SIG-M5 treated with dmso at 0.1 percent for 504 hours (cell line): ENCODE measurements around the gene CHMP2B.
"Not testable (repeated sequence)": the region's sequence is repeated elsewhere in the genome, so short reads cannot be mapped to it uniquely, and the experiment has no call there.

Source experiments
- DNase-seq: peaks from one replicate; lab custom pipeline; 2025; ENCODE audit not compliant: unreplicated experiment; lab: John Stamatoyannopoulos, UW

CHMP2B gene

DNA sequence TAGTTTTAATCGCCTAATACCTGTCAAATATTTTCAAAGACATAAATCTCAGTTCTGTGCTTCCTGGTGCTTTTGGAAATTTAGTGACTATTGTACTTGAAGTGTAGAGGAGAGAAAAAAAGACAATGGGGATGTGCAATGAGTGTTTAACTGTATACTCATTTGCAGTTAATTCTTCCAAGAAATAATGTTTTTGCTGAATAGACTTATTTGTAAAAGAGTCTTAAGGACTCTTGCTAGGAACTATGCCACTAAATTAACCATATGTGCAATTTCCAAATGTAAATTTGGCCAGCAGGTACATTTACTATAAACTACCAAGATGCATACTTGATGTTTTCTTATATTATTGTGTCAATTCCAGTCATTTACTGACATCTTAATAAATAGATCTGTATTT lies 2.0 kb downstream of the CHMP2B start:
- DNase-seq = no peak

DNA sequence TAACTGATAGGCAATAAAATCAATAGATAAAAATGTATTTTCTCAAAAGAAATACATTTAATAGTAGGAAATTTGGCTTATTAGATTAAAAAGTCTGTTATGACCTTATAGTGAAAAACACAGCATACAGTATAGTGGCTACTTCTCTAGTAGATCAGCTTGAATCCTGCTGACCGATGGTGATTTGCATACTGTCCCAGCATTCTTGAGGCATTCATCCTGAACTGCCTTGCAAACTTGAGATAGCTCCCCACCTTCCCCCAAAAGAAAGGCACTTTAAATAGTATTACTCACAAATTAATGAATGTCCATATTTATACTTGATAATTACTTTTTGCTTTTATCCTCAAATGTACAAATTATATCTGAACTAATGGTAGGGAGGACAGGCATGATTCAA lies 6.7 kb downstream of the CHMP2B start:
- DNase-seq = no peak

DNA sequence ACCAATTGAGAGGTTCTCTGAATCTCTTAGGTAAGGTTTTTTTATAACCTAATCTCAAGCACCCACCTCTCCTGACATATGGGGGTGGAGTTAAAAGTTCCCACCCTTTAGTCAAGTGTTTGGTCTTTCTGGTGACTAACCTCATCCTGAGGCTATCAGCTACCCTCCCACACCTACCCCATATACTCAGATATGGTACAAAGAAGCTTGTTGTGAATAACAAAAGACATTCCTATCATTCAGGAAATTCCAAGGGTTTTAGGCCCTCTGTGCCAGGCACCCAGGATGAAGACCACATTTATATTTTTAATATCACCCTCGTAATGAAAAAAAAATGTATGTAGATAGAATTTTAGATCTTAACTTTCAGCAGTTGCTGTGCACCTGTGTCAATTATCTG lies 9.0 kb downstream of the CHMP2B start:
- no peak for DNase-seq

DNA sequence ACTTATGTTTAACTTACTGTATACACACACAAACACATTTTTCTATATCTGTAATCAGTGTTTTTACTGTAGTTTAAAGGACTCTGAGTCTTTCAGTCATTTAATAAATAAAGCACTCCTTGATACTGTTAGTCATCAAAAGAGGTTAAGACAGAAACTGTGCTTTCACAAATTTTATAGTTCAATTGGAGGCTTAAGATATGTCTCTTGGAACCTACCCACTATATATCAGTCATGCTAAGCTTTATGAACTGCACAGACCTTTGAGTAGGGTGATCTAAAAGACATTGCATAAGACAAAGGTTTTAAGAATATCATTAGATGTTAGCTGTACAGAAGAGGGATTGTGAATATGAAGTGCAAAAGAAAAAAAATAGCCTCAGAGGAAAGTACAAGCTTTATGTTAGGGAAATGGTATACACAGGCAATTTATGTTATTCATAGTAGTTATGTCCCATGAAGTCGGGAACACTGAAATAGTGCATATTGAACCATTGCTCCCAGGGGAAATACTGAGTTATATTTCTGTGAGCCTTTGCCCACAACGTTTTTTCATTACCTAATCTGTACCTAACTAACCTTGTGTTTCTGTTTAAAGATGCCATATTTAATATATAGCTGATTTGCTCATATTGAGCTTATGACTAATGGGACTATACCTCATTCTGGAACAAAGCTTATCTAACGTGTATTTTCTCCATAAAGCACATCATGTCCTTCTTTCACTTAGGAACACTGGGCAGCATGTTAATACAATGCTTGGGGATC lies 19.7 kb downstream of the CHMP2B start:
- DNase-seq = no peak

DNA sequence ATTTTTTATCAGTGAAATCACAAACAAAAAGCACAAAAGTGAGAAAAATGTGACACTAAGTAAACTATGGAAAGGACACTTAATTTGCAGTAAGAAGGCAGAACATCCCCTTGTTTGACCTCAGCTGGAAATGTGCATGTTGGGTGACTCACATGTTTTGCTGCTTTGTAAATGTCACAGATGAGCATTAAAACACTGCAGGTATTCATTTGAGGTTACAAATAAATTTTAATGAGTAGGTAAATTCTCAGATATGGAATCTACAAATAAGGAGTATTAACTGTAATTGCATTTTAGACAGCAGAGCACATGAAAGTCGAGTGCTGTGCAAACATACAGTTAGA lies 20.3 kb downstream of the CHMP2B start:
- no peak for DNase-seq

DNA sequence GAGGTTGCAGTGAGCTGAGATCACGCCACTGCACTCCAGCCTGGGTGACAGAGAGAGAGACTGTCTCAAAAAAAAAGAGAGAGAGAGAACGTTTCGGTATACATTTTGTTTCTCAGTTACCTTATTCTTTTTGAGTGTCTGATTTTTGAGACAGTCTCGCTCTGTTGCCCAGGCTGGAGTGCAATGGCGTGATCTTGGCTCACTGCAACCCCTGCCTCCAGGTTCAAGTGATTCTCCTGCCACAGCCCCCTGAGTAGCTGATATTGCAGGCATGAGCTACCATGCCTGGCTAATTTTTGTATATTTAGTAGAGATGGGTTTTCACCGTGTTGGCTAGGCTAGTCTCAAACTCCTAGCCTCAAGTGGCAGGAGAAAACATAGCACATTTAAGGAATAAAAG lies 21.1 kb downstream of the CHMP2B start:
- not testable (repeated sequence) for DNase-seq

DNA sequence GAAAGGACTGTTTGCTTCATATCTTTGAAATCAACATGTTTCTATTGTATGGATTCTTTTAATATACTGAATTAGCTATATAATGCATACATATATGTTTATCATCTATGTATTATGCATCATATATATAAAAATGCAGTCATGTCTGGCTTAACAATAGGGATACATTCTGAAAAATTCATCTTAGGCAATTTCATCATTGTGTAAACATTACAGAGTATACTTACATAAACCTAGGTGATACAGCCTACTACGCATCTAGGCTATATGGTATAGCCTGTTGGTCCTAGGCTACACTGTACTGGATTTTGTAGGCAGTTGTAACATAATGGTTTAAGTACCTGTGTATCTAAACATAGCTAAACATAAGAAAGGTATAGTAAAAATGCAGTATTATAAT lies 21.7 kb downstream of the CHMP2B start:
- DNase-seq = no peak

DNA sequence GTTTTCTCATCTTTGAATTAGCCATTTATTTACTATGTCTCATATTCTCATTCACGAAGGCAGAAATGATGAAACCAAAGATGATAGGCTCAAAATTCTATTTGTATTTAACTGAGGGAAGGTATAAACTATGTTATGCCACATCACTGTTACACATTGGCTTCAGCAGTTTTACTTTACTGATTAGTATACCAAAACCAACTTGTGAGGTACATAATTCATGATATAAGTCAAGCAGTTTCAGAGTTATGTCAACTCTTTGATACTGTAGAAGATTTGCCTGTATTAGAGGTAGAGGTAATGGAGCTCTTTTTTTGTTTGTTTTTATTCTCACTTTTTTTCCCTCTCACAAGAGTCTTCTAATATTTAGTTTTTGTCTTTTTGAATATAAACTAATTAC lies 22.9 kb downstream of the CHMP2B start:
- DNase-seq = no peak

DNA sequence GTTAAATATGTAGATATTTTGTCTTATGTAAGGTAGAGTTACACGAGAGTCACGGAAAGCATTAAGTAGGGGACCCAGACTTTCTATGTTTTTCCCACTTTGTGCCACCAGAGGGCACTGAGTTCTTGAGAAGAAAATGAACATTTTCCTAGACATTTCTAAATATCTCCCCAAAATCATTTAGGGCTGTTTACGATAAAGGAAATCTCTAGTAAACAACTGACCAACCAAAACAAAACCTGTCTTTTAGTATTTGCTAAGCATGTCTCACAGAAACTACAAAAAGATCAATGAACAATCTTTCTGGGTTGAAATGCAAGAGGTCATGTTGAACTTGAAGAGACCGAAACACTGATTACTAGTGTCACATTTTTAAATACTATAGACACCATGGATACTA lies 33.2 kb downstream of the CHMP2B start:
- peak; percentile 29 for DNase-seq

DNA sequence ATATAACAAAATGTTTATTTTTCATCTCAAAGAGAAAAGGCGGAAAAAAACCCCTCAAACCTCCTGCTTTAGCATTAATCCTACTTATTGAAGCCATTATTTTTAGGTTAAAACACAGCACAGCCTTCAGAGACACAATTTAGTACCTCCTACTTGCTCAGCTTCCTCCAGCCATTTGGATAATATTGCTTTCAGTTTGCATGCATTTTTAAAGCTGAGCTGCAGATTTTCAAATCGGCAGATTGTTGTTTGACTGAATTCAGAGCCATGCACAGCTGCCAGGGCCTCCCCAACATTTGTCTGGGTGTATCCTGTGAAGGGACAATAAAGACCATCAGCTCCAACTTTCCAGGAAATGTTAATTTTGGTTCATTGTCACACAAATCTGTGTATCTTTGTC lies 34.8 kb downstream of the CHMP2B start:
- DNase-seq = no peak

DNA sequence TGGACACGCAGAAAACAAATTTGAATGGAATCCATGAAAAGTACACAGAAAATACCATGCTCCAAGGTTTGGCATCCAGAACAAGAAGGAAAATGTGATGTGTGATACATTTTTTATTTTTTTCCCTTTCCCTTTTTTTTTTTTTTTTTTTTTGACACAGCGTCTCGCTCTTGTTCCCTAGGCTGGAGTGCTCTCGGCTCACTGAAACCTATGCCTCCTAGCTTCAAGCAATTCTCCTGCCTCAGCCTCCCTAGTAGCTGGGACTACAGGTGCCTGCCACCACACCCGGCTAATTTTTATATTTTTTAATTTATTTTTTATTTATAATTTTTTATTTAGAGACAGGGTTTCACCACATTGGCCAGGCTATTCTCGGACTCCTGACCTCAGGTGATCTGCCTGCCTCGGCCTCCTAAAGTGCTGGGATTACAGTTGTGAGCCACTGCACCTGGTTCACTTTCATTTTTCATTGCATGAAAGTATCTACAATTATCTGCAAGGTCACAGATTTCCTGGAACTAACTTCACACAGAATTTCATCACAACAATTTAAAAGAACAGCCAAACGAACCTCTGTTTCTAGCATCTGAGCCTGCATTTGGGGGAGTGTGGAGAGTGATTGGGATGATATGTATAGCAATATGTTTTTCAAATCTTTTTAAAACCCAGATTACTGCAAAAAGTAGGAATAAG lies 41.0 kb downstream of the CHMP2B start:
- no peak for DNase-seq

DNA sequence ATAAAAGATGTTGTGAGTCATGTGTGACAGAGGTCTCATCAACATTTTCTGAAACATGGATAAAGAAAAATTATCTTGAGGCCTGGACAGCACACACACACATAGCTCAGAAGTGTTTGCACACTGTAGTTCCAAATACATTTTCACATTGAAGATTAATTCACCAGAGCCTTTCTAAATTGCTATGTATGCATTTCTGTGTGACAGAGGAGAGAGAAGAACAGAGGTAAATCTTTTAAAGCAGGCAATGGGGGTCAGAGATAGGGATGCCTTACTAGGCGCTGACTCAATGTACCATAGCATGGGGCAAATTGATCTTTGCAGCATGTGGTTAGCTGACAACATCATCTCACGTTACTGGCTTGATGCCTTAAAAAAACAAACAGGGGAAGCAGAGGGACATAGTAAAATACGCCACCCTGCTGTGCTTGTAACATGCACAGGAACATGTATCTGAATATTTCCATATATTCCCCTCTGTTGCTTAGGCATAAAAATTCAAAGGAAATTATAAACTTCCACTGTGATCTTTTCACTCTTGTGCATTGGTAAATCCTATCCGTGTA lies 41.6 kb downstream of the CHMP2B start:
- no peak for DNase-seq

DNA sequence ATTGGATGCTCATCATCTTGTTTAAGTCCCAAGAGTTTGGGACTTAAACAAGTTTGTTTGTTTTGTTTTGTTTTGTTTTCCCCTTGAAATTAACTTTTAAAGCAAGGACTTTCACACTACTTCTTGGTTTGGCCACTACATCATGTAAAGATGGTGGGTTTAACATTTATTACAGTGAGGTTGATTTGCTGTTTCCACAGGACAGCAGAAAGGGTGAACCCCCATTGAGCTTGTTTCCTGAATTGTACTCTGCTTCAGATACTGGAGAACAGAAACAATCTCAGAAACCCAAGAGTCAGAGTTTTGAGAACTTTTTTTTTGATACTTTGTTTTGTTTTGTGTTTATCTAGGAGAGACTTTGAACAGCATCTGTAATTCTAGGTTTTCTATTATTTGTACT lies 42.6 kb downstream of the CHMP2B start:
- no peak for DNase-seq

DNA sequence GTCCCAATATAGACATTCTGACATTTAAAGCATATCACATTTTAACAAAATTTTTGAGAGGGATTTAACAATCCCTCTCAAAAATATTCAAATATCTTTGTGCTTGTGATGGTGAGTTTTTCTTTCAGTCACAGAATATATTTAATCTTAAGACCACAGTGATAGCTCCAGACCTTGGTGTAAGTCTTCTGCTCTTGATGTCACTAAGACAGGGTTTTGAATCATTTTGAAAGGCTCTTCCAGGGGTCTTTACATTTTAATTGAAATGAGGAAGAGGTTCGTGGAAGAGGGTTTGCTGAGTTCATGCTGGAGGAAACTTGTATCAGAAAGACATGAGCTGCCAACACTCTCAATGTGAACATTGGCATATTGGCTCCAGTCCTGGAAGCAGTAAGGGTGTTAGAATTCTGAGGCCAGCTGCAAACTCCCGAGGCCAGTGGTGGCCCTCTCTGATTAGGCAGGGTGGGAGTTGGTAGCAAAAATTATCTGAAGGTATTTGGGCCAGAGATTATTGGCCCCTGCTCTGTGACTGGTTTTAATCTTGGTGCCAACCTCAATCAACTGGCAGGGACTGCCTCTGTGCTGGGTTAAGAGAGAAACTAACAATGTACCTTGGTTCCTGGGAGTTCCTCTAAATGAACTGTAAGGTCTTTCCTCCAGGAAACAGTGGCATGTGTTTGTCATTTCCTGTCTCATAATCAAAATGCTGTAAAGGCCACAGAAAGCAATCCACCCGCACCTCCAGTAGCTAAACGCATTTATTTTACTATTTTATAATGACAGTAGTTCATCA lies 44.0 kb downstream of the CHMP2B start:
- no peak for DNase-seq

DNA sequence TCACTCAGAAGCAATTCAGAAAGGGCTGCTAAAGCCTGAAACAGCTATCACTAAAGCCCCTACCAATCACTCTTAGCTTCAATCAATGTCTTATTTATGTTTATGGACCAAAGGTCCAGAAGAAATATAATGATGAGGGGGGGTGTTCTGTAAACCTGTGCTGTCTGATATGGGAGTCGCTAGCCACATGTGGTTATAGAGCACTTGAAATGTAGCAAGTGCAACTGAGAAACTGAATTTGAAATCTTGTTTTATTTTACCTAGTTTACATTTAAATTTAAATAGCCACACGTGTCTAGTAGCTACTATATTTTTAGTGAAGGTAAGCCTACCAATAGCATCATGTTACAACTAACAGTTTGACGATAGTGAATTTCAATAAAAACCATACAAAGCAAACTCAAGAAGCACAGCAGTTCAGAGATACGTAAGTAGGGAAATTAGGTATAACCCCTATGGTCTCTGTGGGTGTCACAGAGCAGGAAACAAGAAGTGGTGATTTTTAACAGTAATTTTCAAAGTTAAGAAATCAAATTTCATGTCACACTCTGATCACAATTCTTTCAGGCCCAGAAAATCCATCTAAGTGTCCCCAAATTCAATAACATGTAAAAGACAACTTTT lies 45.7 kb downstream of the CHMP2B start:
- DNase-seq = no peak

DNA sequence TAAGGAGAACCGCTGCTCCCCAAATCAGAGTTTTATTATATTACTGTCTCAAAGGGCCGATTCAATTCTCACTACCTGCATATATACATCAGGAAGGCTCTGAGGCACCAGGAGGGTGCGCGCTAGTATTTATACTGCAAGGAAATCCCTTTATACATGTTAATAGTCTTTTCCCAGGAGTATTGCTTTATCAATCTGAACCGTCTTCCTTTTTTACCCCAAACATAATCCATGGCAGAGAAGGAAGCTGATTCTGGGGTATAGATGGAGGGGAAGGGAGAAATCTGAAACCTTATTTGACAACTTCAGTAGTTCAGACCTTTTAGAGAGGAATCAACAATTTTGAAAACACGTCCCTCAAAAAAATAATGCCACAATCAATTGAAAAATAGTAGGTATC lies 49.4 kb downstream of the CHMP2B start, which contains the start of gene POU1F1:
Gene POU1F1, minus strand, starts transcription at position 101 of the 400 bp plus-strand sequence. CDS start 122 bp downstream, outside the sequence.
- no peak for DNase-seq

DNA sequence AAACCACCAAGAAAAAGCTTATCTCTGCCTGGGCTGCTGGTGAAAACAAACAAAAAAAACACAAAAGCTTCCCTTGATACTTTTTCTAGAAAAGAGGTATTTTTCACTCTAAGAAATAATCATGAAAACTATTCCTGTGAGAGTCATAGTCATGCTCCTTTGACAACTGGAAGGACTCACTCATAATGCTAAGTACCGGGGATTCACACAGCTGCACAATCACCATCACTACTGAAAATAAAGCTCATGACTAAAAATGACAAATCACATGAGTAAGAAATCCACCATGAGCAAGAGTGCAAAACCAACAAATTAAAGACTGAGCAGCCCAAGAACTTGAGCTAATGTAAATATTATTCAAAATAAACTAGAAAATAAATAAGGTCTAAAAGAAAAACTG lies 59.9 kb downstream of the CHMP2B start:
- DNase-seq = no peak

DNA sequence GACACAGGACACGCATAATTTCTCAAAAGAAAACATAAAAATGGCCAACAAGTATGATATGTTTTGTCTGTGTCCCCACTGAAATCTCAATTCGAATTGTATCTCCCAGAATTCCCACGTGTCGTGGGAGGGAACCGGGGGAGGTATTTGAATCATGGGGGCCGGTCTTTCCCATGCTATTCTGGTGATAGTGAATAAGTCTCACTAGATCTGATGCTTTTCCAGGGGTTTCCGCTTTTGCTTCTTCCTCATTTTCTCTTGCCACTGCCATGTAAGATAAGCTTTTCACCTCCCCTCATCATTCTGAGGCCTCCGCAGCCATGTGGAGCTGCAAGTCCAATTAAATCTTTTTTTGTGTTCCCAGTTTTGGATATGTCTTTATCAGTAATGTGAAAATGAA lies 61.3 kb downstream of the CHMP2B start:
- DNase-seq = no peak

DNA sequence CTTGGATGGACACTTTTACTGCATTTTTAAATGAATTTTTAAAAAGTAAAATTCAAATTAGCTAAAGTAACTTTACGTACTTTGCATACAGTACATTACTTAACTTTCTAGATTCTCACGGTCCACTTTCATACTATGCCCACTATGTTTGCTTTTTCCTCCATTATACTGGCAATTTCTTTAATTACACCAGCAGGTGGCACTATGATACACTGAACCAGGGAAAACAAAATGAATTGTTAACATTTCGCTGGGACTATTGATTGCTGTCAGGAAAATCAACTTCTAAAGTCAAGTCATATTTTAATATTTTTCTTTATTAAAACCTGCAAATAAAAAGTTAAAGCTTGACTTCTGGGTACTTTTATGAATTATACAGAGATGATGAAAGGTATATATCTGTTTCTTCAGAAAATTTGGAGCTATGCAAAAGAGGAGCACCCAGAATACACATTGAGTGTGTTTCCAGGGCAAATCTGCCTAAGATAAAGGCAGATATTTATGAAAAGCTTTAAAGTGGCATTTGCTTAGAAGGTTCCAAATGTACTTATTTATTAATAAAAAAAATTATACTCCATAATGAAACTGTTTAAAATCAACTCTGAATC lies 71.1 kb downstream of the CHMP2B start:
- DNase-seq = peak; percentile 68

DNA sequence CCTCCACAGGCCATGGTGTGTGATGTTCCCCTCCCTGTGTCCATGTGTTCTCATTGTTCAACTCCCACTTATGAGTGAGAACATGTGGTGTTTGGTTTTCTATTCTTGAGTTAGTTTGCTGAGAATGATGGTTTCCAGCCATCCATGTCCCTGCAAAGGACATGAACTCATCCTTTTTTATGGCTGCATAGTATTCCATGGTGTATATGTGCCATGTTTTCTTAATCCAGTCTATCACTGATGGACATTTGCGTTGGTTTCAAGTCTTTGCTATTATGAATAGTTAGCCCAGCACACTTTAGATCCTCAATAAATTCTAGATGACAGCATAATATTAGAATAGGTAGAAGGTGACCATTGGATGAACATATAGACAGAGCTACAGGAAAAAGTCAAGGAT lies 77.9 kb downstream of the CHMP2B start:
- not testable (repeated sequence) for DNase-seq
